Measurements from ENCODE around the gene PTPN1. TPM values are rescaled to one million over a fixed set of nuclear protein-coding genes. Genes with fewer than 3 reads are reported as not detected.

Gene PTPN1
- total RNA-seq, 4 donors from 2014 or later, result 20.7 to 26.7 (median 23.7) TPM

DNA sequence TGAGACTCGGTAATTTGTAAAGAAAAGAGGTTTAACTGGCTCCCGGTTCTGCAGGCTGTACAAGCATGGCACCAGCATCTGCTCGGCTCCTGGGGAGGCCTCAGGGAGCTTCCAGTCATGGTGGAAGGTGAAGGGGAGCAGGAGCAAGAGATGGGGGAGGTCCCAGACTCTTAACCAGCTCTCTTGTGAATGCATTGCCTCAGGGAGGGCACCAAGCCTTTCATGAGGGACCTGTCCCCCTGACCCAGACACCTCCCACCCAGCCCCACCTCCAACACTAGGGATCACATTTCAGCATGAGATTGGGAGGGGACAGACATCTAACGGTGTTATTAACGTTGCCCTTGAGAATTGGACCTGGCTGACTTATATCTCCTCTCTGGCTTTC lies 68.6 kb downstream of the PTPN1 start:
- H3K27me3 ChIP-seq, result no peaks in the 10 kb centered on the region
- WGBS, 2 donors, result 76 to 80% methylated on average over 5 of the region's 5 CpGs
- H3K4me1 ChIP-seq, result peaks cover 0 to 35% (median 2%) of the 10 kb centered on the region in 4 donors
- no peak overlapping the region for H3K4me3 ChIP-seq
- DNase-seq (ENCODE audit: low spot score in 2 of 2), result no peak
- no peaks in the 10 kb centered on the region for H3K9me3 ChIP-seq
- H3K36me3 ChIP-seq, result peaks cover 0 to 97% (median 16%) of the 10 kb centered on the region in 3 donors
- no peak overlapping the region for H3K27ac ChIP-seq
- TF ChIP-seq EP300 (IDR thresholded peaks at IDR 0.05), result no peak
- TF ChIP-seq, protein P1, sequence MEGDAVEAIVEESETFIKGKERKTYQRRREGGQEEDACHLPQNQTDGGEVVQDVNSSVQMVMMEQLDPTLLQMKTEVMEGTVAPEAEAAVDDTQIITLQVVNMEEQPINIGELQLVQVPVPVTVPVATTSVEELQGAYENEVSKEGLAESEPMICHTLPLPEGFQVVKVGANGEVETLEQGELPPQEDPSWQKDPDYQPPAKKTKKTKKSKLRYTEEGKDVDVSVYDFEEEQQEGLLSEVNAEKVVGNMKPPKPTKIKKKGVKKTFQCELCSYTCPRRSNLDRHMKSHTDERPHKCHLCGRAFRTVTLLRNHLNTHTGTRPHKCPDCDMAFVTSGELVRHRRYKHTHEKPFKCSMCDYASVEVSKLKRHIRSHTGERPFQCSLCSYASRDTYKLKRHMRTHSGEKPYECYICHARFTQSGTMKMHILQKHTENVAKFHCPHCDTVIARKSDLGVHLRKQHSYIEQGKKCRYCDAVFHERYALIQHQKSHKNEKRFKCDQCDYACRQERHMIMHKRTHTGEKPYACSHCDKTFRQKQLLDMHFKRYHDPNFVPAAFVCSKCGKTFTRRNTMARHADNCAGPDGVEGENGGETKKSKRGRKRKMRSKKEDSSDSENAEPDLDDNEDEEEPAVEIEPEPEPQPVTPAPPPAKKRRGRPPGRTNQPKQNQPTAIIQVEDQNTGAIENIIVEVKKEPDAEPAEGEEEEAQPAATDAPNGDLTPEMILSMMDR (IDR thresholded peaks at IDR 0.05), result no peak
- no peak for TF ChIP-seq POLR2A (IDR thresholded peaks at IDR 0.05)

DNA sequence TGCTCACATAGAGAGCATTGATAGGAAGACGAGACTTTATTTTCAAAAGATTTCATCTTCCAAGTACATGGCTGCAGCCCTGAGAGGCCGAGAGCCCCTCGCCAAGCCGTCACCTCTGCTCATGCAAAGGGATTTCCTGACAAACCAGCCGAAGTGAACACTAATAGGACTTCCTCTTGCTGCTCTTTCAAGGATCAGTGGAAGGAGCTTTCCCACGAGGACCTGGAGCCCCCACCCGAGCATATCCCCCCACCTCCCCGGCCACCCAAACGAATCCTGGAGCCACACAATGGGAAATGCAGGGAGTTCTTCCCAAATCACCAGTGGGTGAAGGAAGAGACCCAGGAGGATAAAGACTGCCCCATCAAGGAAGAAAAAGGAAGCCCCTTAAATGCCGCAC lies 69.3 kb downstream of the PTPN1 start:
- H3K27me3 ChIP-seq, result no peaks in the 10 kb centered on the region
- WGBS, 2 donors, result 80 to 84% methylated on average over 10 of the region's 10 CpGs
- no peaks in the 10 kb centered on the region for H3K9me3 ChIP-seq
- no peak for DNase-seq (ENCODE audit: low spot score in 2 of 2)
- H3K27ac ChIP-seq, result no peak overlapping the region
- peaks cover 0 to 35% (median 2%) of the 10 kb centered on the region in 4 donors for H3K4me1 ChIP-seq
- TF ChIP-seq, protein P1 (IDR thresholded peaks at IDR 0.05), result no peak
- TF ChIP-seq EP300 (IDR thresholded peaks at IDR 0.05), result no peak
- TF ChIP-seq POLR2A (IDR thresholded peaks at IDR 0.05), result no peak
- no peak overlapping the region for H3K4me3 ChIP-seq
- peaks cover 0 to 98% (median 12%) of the 10 kb centered on the region in 3 donors for H3K36me3 ChIP-seq

DNA sequence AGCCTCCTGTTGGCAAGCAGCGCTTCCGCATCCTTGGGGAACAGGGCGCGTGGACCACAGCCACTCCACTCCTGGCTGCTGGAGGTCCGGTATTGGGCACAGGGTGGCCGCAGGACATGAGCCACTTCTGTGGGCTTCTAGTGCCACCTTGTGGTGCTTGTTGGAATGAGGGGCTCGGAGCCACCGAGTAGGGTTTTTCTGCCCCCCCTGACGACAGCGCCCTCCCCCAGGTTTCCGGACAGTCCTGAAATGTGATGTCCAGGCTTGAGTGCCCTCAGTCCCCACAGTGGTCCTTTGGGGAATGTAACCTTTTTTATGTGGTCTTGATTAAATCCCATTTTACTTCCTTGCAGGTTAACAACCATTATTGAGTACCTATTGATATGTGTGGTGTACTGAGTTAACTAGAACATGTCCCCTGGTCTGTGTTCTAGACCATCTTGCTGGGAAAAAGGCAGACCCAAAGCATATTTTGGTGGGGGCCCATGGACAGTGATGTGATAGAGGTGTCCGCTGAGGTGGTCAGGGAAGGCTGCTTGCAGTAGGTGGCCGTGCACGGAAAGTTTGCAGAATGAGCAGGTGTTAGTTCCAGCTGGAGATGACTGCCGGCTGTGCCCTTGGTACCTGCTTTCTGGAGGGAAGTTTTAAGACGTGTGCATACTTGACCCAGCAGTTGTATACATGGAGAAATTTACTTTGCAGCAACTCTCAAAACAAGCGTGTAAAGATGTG lies 70.0 kb downstream of the PTPN1 start:
- Histone ChIP-seq H3K27me3 (no peaks in the 10 kb centered on the region), H3K4me3 (no peak overlapping the region), H3K36me3 (peaks cover 0 to 97% (median 12%) of the 10 kb centered on the region in 3 donors), H3K4me1 (peaks cover 0 to 39% (median 2%) of the 10 kb centered on the region in 4 donors), H3K27ac (no peak overlapping the region), H3K9me3 (no peaks in the 10 kb centered on the region)
- TF ChIP-seq EP300 (IDR thresholded peaks at IDR 0.05) (peak in 1 of 2 donors; percentile 23), POLR2A (IDR thresholded peaks at IDR 0.05) (no peak)
- TF ChIP-seq, protein P1 (IDR thresholded peaks at IDR 0.05), result peak; percentile 70 to 90 (median 77)
- 53 to 56% methylated on average over 17 of the region's 17 CpGs for WGBS, 2 donors
- DNase-seq (ENCODE audit: low spot score in 2 of 2), result peak; percentile 48 to 77

DNA sequence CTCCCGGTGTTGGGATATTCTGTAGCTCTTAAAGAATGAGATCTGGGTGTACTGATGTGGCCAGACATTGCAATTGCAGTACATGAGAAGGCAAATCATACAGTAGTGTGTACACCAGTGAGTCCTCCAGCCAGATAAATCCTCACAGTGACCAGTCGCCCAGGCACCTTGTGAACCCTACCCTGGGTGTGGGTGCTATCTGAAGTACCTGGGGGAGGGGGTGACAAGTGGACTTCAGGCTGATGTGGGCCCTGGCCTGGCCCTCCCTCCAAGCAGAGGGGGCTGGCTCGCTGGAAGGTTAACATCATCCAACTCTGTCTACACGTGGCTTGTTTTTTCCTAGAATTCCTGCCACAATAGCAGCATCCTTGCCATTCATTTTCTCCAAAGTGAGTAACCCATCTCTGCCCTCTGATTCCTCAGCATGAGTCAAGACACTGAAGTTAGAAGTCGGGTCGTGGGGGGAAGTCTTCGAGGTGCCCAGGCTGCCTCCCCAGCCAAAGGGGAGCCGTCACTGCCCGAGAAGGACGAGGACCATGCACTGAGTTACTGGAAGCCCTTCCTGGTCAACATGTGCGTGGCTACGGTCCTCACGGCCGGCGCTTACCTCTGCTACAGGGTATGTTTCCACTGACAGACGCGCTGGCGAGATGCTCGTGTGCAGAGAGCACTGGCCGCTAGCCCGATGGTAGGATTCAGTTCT lies 70.8 kb downstream of the PTPN1 start:
- Histone ChIP-seq H3K9me3 (no peaks in the 10 kb centered on the region), H3K4me3 (no peak overlapping the region), H3K36me3 (peaks cover 0 to 97% (median 12%) of the 10 kb centered on the region in 3 donors), H3K27ac (peak overlapping the region in 1 of 4 donors; percentile 29), H3K27me3 (no peaks in the 10 kb centered on the region), H3K4me1 (peaks cover 0 to 31% (median 2%) of the 10 kb centered on the region in 4 donors)
- TF ChIP-seq EP300 (IDR thresholded peaks at IDR 0.05), result no peak
- TF ChIP-seq, protein P1 (IDR thresholded peaks at IDR 0.05), result no peak
- TF ChIP-seq POLR2A (IDR thresholded peaks at IDR 0.05), result no peak
- 78 to 84% methylated on average over 21 of the region's 21 CpGs for WGBS, 2 donors
- DNase-seq (ENCODE audit: low spot score in 2 of 2), result no peak

DNA sequence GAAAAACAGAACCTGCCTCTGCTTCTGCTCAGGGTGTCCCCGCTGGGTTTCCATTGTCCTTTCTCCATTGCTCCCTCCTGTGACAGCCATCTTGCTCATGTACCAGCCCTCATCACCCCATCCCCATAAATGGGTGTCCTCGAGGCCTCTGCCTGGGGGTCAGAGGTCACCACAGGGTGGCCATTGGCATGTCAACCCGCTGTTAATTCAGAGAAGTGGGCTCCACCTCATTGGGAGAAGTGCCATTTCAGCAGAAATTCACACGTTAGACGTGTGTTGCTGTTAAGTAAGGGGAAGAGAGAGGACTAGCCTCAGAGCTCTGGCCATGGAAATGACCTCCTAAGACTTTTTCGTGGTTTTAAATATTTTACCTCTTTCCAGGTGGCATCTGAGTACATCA lies 71.9 kb downstream of the PTPN1 start:
- peak overlapping the region in 3 of 4 donors; percentile 11 to 47 (median 29) for H3K27ac ChIP-seq
- 54 to 62% methylated on average over 6 of the region's 6 CpGs for WGBS, 2 donors
- H3K4me1 ChIP-seq, result peaks cover 0 to 28% (median 2%) of the 10 kb centered on the region in 4 donors
- H3K27me3 ChIP-seq, result no peaks in the 10 kb centered on the region
- no peaks in the 10 kb centered on the region for H3K9me3 ChIP-seq
- no peak for TF ChIP-seq POLR2A (IDR thresholded peaks at IDR 0.05)
- TF ChIP-seq, protein P1 (IDR thresholded peaks at IDR 0.05), result no peak
- no peak for TF ChIP-seq EP300 (IDR thresholded peaks at IDR 0.05)
- DNase-seq (ENCODE audit: low spot score in 2 of 2), result no peak
- H3K4me3 ChIP-seq, result no peak overlapping the region
- H3K36me3 ChIP-seq, result peaks cover 0 to 98% (median 12%) of the 10 kb centered on the region in 3 donors
